Keratinocyte (primary cell): Measurements from ENCODE around the gene P2RY13. TPM values are rescaled to one million over a fixed set of nuclear protein-coding genes. Genes with fewer than 3 reads are reported as not detected.

Source experiments
- DNase-seq: peaks from one replicate; pipeline ENCODE4 v3.0.0-alpha.2; 2011; ENCODE audit warnings: low read depth, missing footprints, low spot score
- FAIRE-seq: peaks from 2 replicates; lab custom pipeline; 2011; peaks lifted over from hg19 to GRCh38; lab: Jason Lieb, UNC
- H2AFZ ChIP-seq: 2 replicates; pipeline ENCODE4 v1.6.0; 2012; ENCODE audit warnings: low read length, control low read depth, inconsistent platforms; ENCODE audit not compliant: control insufficient read depth
- H3K27ac ChIP-seq: 2 replicates; pipeline ENCODE4 v1.5.1; 2011; ENCODE audit warnings: low read length; ENCODE audit not compliant: control insufficient read depth, insufficient read depth
- H3K27me3 ChIP-seq: 3 replicates; pipeline ENCODE4 v1.6.0; 2011; ENCODE audit warnings: low read length; ENCODE audit not compliant: control insufficient read depth, insufficient read depth; ENCODE audit errors: extremely low read depth
- H3K36me3 ChIP-seq, 2 experiments: 2 replicates in 1 of 2; 3 replicates in 1 of 2; pipeline ENCODE4 v1.5.1; 2011; ENCODE audit warnings: low read length in 2 of 2, mild to moderate bottlenecking in 1 of 2; ENCODE audit not compliant: control insufficient read depth in 2 of 2, insufficient read depth in 2 of 2; ENCODE audit errors: extremely low read depth in 1 of 2
- H3K4me1 ChIP-seq: 3 replicates; pipeline ENCODE4 v1.5.1; 2011; ENCODE audit warnings: low read length; ENCODE audit not compliant: control insufficient read depth, insufficient read depth; ENCODE audit errors: extremely low read depth
- H3K4me2 ChIP-seq: 3 replicates; pipeline ENCODE4 v1.6.0; 2011; ENCODE audit warnings: low read depth, low read length; ENCODE audit not compliant: control insufficient read depth, insufficient read depth; ENCODE audit errors: extremely low read depth
- H3K4me3 ChIP-seq, 3 experiments: fragments of 200-600 bp in 1 of 3; sonication (generic) in 1 of 3; 2 replicates in 2 of 3; 3 replicates in 1 of 3; pipeline ENCODE4 v1.5.1; 2011 to 2016; ENCODE audit warnings: low read length in 3 of 3, mild to moderate bottlenecking in 3 of 3, control low read depth in 2 of 3, inconsistent platforms in 1 of 3, low read depth in 1 of 3, mixed read lengths in 1 of 3, mixed run types in 1 of 3, moderate library complexity in 1 of 3; ENCODE audit not compliant: control insufficient read depth in 2 of 3, insufficient read depth in 2 of 3; ENCODE audit errors: extremely low read depth in 1 of 3
- H3K79me2 ChIP-seq: 2 replicates; pipeline ENCODE4 v1.6.0; 2012; ENCODE audit warnings: low read length; ENCODE audit not compliant: control insufficient read depth, insufficient read depth
- H3K9ac ChIP-seq: 3 replicates; pipeline ENCODE4 v1.6.0; 2011; ENCODE audit warnings: low read length; ENCODE audit not compliant: control insufficient read depth, insufficient read depth; ENCODE audit errors: extremely low read depth
- H3K9me1 ChIP-seq: 3 replicates; pipeline ENCODE4 v1.6.0; 2011; ENCODE audit warnings: low read length; ENCODE audit not compliant: control insufficient read depth, insufficient read depth; ENCODE audit errors: extremely low read depth
- H3K9me3 ChIP-seq: 2 replicates; pipeline ENCODE4 v1.5.1; 2012; ENCODE audit warnings: low read depth, low read length; ENCODE audit not compliant: control insufficient read depth
- H4K20me1 ChIP-seq: 3 replicates; pipeline ENCODE4 v1.6.0; 2011; ENCODE audit warnings: low read length; ENCODE audit not compliant: control insufficient read depth, insufficient read depth; ENCODE audit errors: extremely low read depth
- CTCF ChIP-seq, 3 experiments: IDR thresholded peaks in 1 of 3; conservative IDR thresholded peaks in 1 of 3; optimal IDR thresholded peaks in 1 of 3; 2 replicates in 2 of 3; 3 replicates in 1 of 3; pipeline versions ENCODE3 to v1.5.1; 2011; ENCODE audit warnings: low read length in 3 of 3, mild to moderate bottlenecking in 3 of 3, moderate library complexity in 2 of 3, control low read depth in 1 of 3, inconsistent platforms in 1 of 3; ENCODE audit not compliant: insufficient read depth in 2 of 3; ENCODE audit errors: extremely low read depth in 1 of 3
- EZH2 ChIP-seq: IDR thresholded peaks from one replicate; pipeline ENCODE4 v1.6.1; 2012; ENCODE audit warnings: inconsistent platforms, mild to moderate bottlenecking, low read length, moderate library complexity
- dilution Hi-C: fragments of 300-500 bp; cut with MboI; formaldehyde crosslinking; loops from one replicate; pipeline ENCODE4 v1.7.0; 2020; ENCODE audit warnings: low sequenced_read_pairs; ENCODE audit not compliant: extremely low pct_ligation_motif_present
- polyA plus RNA-seq, 5 experiments: library from polyadenylated mRNA; depleted of rRNA in 3 of 5; stranded (reverse) in 3 of 5; stranded (forward) in 1 of 5; unstranded in 1 of 5; fragments of >200 nt; gene quantifications; 1 replicate in 1 of 5; 2 replicates in 3 of 5; 3 replicates in 1 of 5; pipeline versions ENCODE4 v1.2.1 to v1.2.3, GENCODE V29; 2011 to 2012; ENCODE audit warnings: missing spikeins in 2 of 5, low read depth in 1 of 5, low replicate concordance in 1 of 5

The P2RY13 gene
- polyA plus RNA-seq, 1 donor (not counting 4 experiments of a cell fraction or from before 2014, with no cell fraction given), result not detected

GRCh38 chr3:151318313-151318712 lies 11.0 kb downstream of the P2RY13 start:
- DNase-seq (no peak), FAIRE-seq (peak; percentile 60)
- Histone ChIP-seq H3K4me1 (peaks cover 45% of the 10 kb centered on the region), H3K27me3 (no peaks in the 10 kb centered on the region), H3K9ac (peak overlapping the region; percentile 74), H3K36me3 (peaks cover 0 to 8% of the 10 kb centered on the region in 2 experiments), H3K79me2 (peaks cover 32% of the 10 kb centered on the region), H3K9me3 (no peaks in the 10 kb centered on the region), H3K4me2 (peak overlapping the region; percentile 97), H3K9me1 (no peaks in the 10 kb centered on the region), H4K20me1 (no peaks in the 10 kb centered on the region), H2AFZ (no peak overlapping the region), H3K27ac (peak overlapping the region; percentile 98), H3K4me3 (peak overlapping the region in 2 of 3 experiments; percentile 56 to 60)
- dilution Hi-C loops, result no loop called here
- TF ChIP-seq EZH2 (no peak), CTCF (optimal IDR thresholded peaks at IDR 0.05 in 1 of 3, IDR thresholded peaks at IDR 0.05 in 1 of 3, conservative IDR thresholded peaks at IDR 0.05 in 1 of 3; ENCODE audit: extremely low read depth in 1 of 3, insufficient read depth in 2 of 3, low read length in 3 of 3) (no peak)

GRCh38 chr3:151316267-151316991 lies 12.9 kb downstream of the P2RY13 start, which contains the start of gene GPR87:
Gene GPR87, minus strand, starts transcription at chr3:151316820. Its CDS starts 16,720 bp downstream, at chr3:151300100.
- Histone ChIP-seq H4K20me1 (peaks cover 3% of the 10 kb centered on the region), H3K9ac (peak within 1 kb of the TSS; percentile 94), H3K79me2 (peaks cover 51% of the 10 kb centered on the region), H3K36me3 (peaks cover 4 to 15% of the 10 kb centered on the region in 2 experiments), H3K4me2 (peak within 1 kb of the TSS; percentile 95), H3K9me3 (no peaks in the 10 kb centered on the region), H3K27me3 (no peaks in the 10 kb centered on the region), H3K27ac (peak within 1 kb of the TSS; percentile 98), H3K4me3 (peak within 1 kb of the TSS; percentile 75 to 93 (median 92)), H2AFZ (no peak within 1 kb of the TSS), H3K9me1 (no peaks in the 10 kb centered on the region), H3K4me1 (peaks cover 58% of the 10 kb centered on the region)
- dilution Hi-C loops, result no loop called here
- FAIRE-seq (peak; percentile 96), DNase-seq (peak; percentile 88)
- TF ChIP-seq EZH2 (no peak), CTCF (optimal IDR thresholded peaks at IDR 0.05 in 1 of 3, IDR thresholded peaks at IDR 0.05 in 1 of 3, conservative IDR thresholded peaks at IDR 0.05 in 1 of 3; ENCODE audit: extremely low read depth in 1 of 3, insufficient read depth in 2 of 3, low read length in 3 of 3) (no peak)
